Suppressor macrophage treated with lipopolysaccharide for 4 hours (primary cell): ENCODE data around the gene SDK1.

ENCODE experiments used
- DNase-seq: peaks from one replicate; pipeline ENCODE4 v3.0.0-alpha.2; 2020

Gene SDK1

DNA sequence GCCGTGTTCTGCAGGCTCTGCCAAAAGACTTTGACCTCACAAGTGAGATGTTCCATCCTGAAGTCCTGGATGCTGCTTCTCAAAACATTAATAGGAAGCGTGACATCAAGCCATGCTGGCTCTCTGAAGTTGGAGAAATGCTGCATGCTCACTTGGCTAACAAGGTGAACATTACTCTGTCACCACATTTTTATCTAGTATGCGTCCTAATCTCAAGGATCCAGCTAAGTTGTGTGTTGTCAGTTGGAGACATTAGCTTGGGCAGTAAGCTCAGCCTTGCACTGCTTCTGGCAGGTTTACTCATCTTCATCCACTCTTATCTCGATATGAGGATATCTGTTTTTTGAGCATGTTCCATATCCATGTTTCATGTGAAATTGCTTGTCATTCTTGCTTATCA, 165.2 kb downstream of the SDK1 start:
- DNase-seq, result no peak

DNA sequence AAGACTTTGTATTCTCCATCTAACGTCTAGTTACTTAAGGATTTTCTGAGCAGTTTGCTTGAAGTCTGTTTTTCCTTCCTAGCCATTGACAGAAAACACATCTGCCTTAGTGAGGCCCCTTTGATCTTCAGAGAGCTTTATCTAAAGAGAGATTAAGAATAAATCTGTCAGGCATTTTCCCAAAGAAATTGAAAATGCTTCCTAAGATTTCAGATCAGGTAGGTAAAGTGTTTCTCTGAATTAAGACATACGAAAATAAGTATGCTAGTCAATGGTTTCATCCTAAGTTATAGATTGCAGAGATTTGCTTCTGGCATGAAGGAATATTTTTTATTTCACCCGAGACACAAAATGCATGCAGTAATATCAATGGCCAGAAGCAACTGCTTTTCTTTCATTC, 168.6 kb downstream of the SDK1 start:
- DNase-seq, result no peak

DNA sequence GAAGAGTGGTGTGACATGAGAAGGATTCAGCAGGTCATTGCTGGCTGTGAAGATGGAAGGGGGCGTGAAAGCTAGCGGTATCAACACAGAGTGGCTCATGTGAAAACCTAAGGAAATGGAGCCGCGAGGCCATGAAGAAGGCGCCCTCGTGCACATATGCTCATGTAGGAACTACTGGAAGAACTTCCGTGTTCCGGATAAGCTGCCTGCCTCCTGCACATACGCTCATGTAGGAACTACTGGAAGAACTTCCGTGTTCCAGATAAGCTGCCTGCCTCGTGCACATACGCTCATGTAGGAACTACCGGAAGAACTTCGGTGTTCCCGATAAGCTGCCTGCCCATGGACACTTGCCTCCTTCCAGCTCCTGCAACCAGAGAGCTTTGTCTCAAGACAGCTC, 179.1 kb downstream of the SDK1 start:
- no peak for DNase-seq

DNA sequence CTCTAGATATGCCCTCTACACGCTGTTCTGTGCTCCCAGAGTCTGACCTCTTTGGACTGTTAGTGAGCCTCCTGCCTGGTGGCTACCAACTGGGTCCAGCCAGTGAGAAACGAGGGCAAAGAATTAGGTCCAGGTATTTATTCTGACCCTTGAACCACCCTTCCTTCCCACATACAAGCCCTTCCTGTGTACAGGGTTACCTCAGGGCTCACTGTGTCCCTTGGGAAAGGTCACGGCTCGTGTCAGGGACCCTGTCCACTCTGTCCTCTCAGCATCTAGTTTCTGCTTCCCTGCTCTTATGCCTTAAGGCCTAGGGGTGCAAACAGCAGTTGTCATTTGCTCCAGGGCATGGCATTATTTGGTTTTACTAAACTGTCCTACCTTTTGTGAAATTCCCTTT, 180.4 kb downstream of the SDK1 start:
- DNase-seq, result no peak

DNA sequence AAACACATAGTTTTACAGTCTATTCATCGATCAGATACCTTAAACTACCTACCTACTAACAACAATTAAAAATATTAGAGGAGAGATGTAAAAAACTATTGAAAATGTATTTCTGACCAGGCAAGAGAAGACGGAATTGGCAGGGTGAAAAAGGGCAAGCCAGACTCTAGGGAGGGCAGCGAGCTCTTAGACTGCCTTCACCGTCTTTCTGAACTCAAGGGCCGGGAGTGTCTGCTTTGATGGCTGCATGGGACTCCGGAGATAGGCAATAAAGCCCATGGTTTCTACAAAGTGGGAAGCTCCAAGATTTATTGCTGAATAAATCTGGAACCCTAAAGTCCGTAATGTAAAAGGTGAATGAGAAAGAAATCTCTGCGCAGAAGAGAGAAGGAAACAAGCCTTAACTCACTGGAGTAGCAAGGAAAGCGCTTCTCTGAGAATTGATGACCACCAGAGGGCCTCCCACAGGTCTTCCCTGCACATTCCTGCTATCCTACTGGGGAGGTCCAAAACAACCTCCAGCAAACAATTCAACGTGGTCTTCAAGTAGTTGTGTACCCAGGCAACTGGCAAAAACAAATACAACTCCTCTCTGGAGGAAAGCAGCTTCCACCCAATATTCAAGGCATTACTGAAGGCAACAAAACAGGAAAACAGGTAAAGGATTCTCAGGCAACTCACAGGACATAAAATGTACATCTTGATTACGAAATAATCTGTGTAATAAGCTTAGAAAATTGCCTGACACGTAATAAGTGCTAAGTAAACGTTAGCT, 181.3 kb downstream of the SDK1 start:
- no peak for DNase-seq

DNA sequence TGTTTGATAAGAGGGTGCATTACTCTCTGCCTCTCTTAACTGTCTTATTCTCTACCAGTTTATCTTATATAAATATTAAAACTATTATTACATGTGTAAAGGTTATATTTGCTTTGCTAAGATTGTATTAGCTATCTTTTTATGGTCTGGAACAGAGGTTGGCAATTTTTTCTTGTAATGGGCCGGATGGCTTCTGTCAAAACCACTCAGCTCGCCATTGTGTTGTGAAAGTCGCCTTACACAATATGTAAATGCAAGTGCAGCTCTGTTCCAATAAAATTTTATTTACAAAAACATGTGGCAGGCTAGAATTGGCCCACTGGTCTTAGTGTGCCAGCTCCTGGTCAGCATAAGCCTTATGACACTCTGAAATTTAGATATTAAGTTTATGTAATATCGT, 185.8 kb downstream of the SDK1 start:
- no peak for DNase-seq

DNA sequence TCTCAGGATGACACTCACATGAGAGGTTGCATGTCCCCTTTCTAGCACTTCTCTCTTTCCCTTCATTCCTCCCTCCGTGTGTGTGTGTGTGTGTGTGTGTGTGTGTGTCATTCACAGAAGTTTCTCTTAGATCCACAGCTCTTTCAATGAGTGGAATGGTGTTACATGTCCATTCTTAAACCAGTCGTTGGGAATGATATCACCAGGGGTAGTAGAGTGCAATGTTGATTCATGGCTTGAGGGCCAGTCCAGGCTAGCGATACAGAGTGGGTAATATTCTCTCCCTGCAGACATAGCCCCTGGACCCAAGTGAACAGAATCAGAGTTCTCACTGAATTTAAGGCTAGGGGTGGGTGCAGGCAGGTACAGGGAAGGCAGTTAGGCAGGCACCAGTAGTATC, 187.8 kb downstream of the SDK1 start:
- no peak for DNase-seq

DNA sequence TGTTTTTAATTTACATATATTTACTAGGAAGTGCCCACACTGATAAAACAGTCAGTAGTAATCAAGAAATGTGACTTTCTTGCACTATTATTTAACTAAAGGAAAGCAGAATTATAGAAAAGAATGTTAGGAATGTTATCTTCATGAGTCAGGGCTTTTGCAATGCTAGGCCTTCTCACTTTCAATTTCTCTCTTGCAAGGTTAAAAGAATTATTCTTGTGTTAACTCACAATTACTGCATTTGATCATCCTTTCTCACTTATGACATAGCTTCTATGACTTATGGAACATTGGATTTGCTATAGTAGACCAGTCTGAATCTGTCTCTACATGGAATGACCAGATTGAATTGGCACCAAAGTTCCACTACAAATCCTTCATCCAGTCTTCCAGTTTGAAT, 192.4 kb downstream of the SDK1 start:
- DNase-seq, result no peak

DNA sequence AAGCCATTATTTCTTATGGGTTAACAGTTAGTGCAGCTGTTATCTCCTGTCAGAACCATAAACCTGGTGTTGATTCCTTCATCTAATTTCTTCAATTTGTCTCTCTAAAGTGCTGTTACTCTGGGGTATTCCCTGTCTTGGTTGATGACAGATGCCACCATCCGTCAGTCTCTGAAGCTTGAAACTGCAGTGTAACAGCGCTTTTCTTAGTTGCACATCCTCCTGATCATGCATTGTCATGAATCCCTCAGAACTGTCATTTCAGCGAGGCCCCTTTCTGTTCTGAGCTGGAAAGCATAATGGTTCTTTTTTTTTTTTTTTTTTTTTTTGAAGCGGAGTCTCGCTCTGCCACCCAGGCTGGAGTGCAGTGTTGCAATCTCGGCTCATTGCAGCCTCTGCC, 193.9 kb downstream of the SDK1 start:
- no peak for DNase-seq

DNA sequence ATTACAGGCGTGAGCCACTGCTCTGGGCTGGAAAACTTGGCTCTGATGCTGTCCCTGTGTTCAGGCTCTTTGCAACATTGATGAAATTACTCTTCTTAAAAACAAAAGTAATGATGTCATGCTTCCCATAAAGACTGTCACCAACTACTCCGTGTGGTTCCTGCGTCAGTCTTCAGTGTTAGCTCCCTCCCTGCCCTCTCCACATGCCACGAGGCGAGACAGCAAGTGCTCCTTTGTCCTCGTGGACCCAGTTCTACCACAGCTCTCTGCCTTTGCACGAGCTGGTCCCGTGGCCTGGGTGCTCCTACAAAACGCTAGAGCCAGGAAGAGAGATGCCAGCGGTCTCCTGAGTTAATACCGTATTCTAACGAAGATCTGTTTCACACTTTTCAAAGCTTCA, 194.5 kb downstream of the SDK1 start:
- DNase-seq, result no peak

DNA sequence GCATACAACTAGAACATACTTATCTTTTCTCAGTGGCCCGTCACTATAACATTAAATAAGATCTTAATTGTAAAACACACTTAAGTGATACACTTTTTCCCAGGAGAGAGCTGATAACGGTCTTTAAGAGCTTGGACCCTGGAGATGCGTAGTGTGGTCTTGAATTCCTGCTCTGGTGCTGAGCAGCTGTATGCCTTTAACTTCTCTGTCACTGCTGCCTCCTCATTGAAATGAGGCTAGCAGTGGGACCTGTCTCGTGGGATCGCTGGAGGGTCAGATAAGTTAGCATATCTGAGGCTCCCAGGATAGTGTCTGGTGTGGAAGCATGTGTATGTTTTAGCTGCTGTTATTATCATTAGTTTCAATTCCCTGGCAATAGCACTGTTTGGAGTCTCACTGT, 194.9 kb downstream of the SDK1 start:
- no peak for DNase-seq

DNA sequence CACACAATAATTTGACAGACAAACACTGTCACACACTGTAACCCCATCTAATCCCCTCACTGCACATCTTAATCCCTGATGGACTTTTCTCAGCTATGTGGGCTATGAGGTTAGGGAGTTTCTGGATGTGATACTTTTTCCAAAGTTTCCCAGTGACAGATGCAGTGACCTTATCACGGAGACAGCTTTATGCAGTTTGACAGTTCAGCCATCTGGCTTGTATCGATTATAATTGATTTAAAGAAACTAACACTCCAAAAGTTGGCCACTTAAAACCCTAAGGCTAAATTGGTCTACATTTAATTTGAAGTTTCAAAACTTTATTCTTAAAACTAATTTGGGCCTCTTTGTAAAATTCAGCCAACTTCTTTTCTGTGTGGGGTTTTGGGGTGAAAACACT, 196.7 kb downstream of the SDK1 start:
- DNase-seq, result no peak

DNA sequence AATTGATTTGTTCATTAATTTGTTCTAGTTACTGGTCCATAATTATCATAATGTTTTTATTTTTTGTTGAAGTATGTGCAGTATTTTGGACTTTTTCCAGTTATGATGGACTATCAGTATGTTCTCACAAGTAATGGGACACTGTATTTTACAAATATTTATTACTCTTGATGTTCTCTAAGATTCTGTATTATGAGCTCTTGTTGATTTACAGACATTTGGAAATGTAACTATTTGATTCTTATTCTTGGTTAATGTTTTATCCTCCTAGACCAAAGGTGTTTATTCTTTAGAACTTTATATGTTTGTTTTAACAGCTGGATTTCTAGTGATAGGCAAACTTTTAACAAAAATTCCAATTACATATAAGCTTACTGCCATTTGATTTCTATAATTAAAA, 200.6 kb downstream of the SDK1 start:
- DNase-seq, result no peak

DNA sequence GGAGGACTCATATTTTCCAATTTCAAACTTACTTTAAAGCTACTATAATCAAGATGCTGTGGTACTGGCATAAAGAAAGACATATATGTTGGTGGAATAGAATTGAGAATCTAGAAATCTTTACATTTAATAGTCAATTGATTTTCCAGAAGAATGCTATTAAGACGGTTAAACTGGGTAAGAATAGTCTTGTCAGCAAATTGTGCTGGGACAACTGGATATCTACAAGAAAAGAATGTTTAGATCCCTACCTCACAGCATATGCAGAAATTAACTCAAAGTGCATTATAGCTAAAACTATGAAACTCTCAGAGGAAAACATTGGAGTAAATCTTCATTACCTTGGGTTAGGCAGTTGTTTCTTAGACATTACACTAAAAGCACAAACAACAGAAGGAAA, 203.3 kb downstream of the SDK1 start:
- no peak for DNase-seq

DNA sequence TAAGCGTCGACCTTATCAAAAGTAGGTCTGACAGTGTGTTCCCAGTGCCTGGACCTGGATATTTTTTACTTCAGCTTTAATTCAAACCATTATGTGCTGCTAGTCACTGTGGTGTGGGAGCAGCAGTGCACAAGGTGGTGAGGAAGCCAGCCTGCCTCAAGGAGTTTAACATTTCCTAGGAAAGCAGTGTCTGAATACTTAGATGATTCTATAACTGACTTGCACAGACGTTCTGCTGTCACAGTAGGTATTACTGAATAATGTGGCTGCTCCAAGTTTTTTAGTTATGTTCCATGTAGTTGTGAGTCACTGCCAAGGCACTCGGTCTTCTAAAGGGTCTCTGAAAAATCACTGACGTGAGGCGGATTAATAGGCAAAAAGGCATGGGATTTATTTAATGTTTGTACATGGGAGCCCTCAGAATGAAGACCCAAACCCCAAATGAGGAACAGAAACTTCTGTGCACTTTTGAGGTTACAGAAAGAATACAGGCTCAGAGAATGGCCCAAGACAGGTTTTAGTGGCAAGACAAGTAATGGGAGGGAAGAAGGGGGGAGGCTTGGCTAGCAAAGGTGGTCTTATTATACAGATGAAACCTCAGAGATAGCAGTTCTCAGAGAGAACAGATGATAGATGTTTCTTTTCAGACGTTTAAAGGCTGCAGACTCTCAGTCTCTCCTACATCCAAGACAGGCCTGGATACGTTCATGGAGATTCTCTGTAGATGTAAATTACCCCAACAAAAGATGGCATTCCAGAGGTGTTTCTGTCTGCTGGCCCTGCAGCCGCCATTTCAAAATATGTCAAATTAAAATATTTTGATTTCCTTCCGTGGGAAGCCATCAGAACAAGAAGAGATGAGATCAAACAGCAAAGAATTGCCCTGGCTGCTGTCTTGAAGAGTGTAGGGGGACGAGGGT, 209.3 kb downstream of the SDK1 start:
- peak; percentile 2 for DNase-seq

DNA sequence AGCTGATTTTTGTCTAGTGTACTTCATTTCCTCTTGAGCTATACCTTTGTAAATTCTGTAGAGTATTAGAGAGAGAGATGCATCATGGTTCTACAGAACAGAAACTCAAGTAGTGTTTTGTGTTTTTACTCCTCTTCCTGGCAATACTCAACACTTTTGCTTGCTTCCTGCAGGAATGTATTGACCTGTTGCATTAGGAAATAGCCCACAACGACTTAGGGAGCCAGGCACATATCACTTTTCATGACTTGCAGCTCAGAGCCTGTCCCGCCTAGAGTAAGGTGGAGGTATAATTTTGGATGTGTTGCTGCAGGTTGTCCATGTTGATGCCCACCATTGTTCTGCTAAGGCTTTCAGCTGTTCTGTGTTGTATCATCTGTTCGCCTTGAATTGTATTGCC, 216.3 kb downstream of the SDK1 start:
- no peak for DNase-seq

DNA sequence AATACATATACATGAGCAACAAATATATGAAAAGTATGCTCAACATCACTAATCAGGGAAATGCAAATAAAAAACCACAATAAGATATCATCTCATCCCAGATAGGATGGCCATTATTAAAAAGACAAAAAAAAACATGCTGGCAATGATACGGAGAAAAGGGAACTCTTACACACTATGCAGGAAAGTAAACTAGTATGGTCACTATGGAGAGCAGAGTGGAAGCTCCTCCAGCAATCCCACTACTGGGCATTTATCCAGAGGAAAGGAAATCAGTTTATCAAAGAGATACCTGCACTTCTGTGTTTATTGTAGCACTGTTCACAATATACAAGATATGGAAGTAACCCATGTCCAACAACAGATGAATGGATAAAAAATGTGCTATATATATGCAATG, 217.5 kb downstream of the SDK1 start:
- DNase-seq, result no peak

DNA sequence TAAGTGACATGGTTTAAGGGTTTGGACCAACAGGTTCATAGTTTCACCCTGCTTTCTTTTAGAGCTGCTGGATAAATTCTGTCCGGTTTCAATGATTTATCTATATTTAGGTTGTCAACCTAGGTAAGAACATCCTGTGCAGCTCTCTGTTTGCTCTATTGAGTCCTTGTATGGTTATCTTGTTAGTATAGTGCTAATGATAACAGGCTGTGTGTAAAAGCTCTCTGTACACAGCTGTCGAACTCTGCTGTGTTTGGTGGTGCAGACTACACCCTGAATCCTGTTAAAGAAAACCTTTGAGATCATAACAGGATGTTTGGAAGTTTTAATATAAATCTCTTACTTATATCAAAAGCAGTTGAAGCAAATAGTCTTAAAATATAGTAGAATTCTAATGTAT, 219.2 kb downstream of the SDK1 start:
- no peak for DNase-seq

DNA sequence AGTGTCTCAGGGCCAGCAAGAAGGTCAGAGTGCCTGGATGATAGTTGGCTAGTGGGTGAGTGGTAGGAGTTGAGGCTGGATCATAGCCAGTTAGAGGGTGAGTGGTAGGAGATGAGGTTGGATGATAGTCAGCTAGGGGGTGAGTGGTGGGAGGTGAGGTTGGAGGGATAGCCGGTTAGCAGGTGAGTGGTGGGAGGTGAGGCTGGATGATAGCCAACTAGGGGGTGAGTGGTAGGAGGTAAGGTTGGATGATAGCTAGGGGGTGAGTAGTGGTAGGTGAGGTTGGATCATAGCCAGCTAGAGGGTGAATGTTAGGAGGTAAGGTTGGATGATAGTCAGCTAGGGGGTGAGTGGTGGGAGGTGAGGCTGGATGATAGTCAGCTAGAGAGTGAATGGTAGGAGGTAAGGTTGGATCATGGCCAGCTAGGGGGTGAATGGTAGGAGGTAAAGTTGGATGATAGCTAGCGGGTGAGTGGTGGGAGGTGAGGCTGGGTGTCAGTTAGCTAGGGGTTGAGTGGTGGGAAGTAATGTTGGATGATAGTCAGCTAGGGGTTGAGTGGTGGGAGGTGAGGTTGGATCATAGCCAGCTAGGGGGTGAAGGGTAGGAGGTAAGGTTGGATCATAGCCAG, 226.6 kb downstream of the SDK1 start:
- no peak for DNase-seq

DNA sequence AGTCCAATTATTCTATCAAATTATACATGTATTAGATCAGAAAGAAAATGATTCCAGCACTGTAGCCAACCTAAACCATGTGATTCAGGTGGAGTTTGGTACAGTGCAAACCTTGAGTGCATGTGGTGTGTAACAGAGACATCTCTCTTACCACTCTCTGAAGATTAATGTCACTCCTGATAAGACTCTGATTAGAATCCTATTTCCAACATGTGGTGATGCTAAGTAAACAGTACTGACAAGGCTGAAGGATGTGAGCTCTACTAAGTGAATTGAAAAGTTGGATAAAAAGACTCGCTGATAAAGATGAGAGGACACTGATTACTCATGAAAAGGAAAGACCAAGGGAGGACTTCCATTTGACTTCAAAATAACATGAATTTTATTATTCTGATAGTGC, 232.0 kb downstream of the SDK1 start:
- DNase-seq, result no peak

DNA sequence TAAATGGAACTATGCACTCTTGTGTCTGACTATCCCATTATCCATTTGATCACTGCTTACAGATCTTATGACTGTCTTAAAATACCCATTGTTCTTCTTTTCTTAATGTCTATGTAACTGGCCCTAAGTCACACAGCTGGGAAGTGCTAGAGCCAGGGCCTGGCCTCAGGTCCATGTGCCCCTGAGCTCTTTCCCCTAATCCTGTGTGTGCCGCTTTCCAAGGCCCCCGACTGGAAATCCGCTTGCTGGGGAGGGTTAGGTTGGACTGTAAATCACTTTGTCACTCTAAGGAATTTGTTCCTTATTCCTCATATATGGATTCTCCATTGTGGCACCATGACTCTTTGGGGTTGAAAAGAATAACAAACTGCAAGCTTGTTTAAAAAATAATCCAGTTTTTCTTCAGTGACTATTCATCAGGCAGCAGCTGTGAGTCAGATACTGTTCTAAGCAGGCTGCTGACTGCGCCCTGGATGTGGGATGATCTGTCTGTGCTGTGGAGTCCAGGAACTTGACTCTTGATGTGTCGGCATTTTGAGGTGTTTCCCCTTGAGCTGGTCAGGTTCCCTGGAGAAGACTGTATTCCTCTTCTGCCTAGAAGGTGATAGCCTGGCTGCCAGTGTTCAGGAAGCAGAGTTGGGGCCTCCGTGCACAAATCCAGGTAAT, 236.3 kb downstream of the SDK1 start:
- no peak for DNase-seq

DNA sequence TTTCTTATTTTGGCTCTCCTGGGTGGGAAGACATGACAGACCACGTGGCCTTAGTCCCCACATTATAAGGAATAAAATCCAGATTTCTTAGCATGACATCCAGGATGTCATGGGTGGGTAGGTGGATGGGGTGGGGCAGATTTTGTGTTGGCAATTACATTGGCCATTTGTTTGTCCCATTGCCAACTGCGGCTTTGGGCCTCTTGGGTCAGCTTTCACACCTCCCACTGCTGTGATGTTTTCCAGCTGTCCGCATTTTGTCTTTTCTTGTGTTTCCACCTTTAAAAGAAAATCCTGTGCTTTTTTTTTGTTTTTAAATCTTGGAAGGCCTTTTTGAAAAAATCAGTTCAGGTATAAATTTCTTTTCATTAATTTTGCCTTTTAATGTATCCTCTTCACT, 237.0 kb downstream of the SDK1 start:
- DNase-seq, result no peak

DNA sequence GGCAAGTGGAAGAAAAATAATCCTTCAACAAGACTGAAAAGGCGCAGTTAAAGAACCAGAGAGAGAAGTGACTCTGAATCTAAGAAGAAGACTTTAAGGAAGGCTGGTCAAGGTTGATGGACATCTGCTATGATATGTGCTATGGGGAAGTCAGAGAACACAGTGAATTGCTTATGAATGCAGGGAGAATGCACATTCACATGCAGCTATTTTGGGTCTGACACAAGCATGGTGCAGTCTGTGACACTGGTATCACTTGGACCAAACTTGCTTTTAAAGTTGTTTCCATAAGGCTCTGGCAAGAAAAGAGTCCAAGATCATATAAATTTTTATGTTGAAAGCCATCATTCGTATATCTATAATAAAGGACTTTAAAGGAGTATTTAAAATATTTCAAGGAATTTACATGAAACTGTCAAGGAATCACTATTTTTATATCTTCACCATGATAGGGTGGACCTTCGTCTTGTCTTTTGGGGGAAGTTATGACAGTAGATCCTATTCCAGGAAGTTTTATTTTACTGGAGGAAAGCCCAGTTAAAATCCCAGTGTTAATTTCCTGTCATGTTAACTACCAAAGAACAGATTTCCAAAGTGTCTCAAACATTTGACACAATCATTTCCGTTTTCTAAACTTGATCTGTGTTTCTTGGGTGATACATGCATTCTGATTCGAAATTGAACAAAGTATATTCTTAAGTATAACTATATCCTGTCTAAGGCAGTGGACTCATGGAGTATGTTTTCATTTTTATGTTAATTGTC, 239.6 kb downstream of the SDK1 start:
- no peak for DNase-seq
